Sigmoid colon (tissue), 4 donors: ENCODE data around the gene GPR160.

Experiments used
- EP300 ChIP-seq, 4 donors: sonication (generic); formaldehyde crosslinking; IDR thresholded peaks; one replicate each; pipeline ENCODE4 v1.6.1; 2017; ENCODE audit warnings: antibody characterized with exemption in 4 of 4
- TF ChIP-seq, protein P1 (sequence below), 4 experiments: fragments of 450-650 bp in 3 of 4; fragments of 200-600 bp in 1 of 4; IDR thresholded peaks; one replicate each; pipeline ENCODE4 v1.5.1; 2016 to 2019; ENCODE audit warnings: antibody characterized with exemption in 4 of 4, mild to moderate bottlenecking in 3 of 4, moderate library complexity in 2 of 4

GRCh38 chr3:170055209-170055608 is 17.4 kb downstream of the GPR160 start:
- TF ChIP-seq, protein P1, sequence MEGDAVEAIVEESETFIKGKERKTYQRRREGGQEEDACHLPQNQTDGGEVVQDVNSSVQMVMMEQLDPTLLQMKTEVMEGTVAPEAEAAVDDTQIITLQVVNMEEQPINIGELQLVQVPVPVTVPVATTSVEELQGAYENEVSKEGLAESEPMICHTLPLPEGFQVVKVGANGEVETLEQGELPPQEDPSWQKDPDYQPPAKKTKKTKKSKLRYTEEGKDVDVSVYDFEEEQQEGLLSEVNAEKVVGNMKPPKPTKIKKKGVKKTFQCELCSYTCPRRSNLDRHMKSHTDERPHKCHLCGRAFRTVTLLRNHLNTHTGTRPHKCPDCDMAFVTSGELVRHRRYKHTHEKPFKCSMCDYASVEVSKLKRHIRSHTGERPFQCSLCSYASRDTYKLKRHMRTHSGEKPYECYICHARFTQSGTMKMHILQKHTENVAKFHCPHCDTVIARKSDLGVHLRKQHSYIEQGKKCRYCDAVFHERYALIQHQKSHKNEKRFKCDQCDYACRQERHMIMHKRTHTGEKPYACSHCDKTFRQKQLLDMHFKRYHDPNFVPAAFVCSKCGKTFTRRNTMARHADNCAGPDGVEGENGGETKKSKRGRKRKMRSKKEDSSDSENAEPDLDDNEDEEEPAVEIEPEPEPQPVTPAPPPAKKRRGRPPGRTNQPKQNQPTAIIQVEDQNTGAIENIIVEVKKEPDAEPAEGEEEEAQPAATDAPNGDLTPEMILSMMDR (IDR thresholded peaks at IDR 0.05): no peak
- TF ChIP-seq EP300 (IDR thresholded peaks at IDR 0.05): no peak
